PFSK-1 (cell line): ENCODE results near the gene TYW3.

ENCODE experiments used
- FOXP2 ChIP-seq: optimal IDR thresholded peaks from 2 replicates; pipeline ENCODE3; 2011; ENCODE audit warnings: borderline replicate concordance, control low read depth, inconsistent platforms; ENCODE audit not compliant: insufficient read depth; ENCODE audit errors: extremely low read length, extremely low read depth
- POLR2AphosphoS5 ChIP-seq: IDR thresholded peaks from 2 replicates; pipeline ENCODE4 v1.6.1; 2012; ENCODE audit warnings: low read depth, mild to moderate bottlenecking, control low read depth, low read length, moderate library complexity
- REST ChIP-seq, 2 experiments: IDR thresholded peaks; 2 replicates each; pipeline versions ENCODE4 v1.6.1 to v1.8.0; 2011 to 2012; ENCODE audit warnings: low read depth in 2 of 2, low read length in 2 of 2, control low read depth in 1 of 2, inconsistent platforms in 1 of 2, mild to moderate bottlenecking in 1 of 2, moderate library complexity in 1 of 2; ENCODE audit not compliant: insufficient read depth in 1 of 2
- SIN3A ChIP-seq: IDR thresholded peaks from 2 replicates; pipeline ENCODE4 v1.6.1; 2012; ENCODE audit warnings: mild to moderate bottlenecking, low read length, moderate library complexity, borderline replicate concordance; ENCODE audit not compliant: insufficient read depth
- TAF1 ChIP-seq: IDR thresholded peaks from 2 replicates; pipeline ENCODE4 v1.6.1; 2012; ENCODE audit warnings: low read length, control low read depth, borderline replicate concordance; ENCODE audit not compliant: insufficient read depth

The TYW3 gene

GRCh38 chr1:74733604-74734484 is 892 bp downstream of the TYW3 start:
- TF ChIP-seq SIN3A, result no peak
- TF ChIP-seq REST (IDR thresholded peaks at IDR 0.05; ENCODE audit: insufficient read depth in 1 of 2, low read depth in 2 of 2, low read length in 2 of 2), result no peak
- TF ChIP-seq POLR2AphosphoS5, result no peak; the same call in 1 of the 2 replicates
- no peak for TF ChIP-seq TAF1
- TF ChIP-seq FOXP2, result no peak

GRCh38 chr1:74737333-74737732 is 4.4 kb downstream of the TYW3 start:
- no peak for TF ChIP-seq SIN3A
- no peak for TF ChIP-seq REST (IDR thresholded peaks at IDR 0.05; ENCODE audit: insufficient read depth in 1 of 2, low read depth in 2 of 2, low read length in 2 of 2)
- no peak for TF ChIP-seq FOXP2
- TF ChIP-seq TAF1, result no peak
- TF ChIP-seq POLR2AphosphoS5, result no peak

- no peak for TF ChIP-seq SIN3A
- TF ChIP-seq POLR2AphosphoS5, result no peak
- TF ChIP-seq REST (IDR thresholded peaks at IDR 0.05; ENCODE audit: insufficient read depth in 1 of 2, low read depth in 2 of 2, low read length in 2 of 2), result no peak
- TF ChIP-seq TAF1, result no peak
- TF ChIP-seq FOXP2, result no peak
These were observed 16.0 kb downstream of the TYW3 start for GRCh38 chr1:74748960-74749359.

- TF ChIP-seq POLR2AphosphoS5, result no peak
- TF ChIP-seq REST (IDR thresholded peaks at IDR 0.05; ENCODE audit: insufficient read depth in 1 of 2, low read depth in 2 of 2, low read length in 2 of 2), result no peak
- no peak for TF ChIP-seq TAF1
- no peak for TF ChIP-seq FOXP2
- no peak for TF ChIP-seq SIN3A
These were observed 20.2 kb downstream of the TYW3 start for GRCh38 chr1:74753104-74753503.

- no peak for TF ChIP-seq REST (IDR thresholded peaks at IDR 0.05; ENCODE audit: insufficient read depth in 1 of 2, low read depth in 2 of 2, low read length in 2 of 2)
- no peak for TF ChIP-seq TAF1
- no peak for TF ChIP-seq FOXP2
- TF ChIP-seq SIN3A, result no peak
- no peak for TF ChIP-seq POLR2AphosphoS5
These were observed 22.5 kb downstream of the TYW3 start for GRCh38 chr1:74755475-74755874.
